ENCODE data around the gene KLHL22.
"Not testable (repeated sequence)": the region's sequence is repeated elsewhere in the genome, so short reads cannot be mapped to it uniquely, and the experiment has no call there.

Gene KLHL22

DNA sequence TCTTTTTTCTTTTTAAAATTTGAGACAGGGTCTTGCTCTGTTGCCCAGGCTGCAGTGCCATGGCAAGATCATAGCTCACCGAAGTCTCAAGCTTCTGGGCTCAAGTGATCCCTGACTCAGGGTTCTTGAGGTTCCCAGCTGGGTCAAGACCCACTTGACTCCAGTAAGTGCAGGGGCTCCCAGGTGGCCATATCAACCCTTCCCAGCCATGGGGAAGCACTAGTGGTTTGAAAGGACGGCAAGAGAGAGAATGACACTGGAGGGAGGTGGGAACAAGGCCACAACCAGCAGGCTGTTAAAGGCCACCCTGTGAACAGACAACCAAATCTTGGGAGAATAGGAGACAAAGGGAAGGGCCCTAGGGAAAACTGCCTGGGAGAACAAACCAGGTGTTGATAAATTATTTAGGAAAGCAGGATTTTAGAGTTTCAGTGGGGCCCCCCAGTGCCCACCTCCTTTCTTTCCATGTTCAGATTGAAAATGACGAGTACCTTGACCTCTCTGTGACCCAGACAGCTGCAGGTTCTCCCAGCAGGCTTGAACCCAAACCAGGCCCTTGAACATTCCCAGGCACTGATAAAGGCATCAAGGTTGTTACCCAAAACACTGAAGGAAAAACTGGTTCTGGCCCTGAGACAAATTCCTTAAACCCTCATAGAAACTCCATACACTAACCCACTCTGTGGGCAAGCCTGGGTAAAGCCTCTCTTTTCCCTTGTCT, 28.8 kb downstream of the KLHL22 start:
- no peak for DNase-seq

DNA sequence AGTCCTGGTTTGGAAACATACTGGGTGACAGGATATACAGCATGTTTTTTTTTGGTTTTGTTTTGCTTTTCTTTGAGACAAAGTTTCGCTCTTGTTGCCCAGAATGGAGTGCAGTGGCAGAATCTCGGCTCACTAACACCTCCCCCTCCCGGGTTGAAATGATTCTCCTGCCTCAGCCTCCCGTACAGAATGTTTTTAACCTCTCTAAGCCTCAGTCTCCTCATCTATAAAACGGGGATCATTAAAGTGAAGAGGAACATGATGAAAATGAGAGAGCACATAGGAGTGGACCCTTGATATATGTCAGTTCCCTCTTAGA, 29.9 kb downstream of the KLHL22 start:
- no peak for DNase-seq

DNA sequence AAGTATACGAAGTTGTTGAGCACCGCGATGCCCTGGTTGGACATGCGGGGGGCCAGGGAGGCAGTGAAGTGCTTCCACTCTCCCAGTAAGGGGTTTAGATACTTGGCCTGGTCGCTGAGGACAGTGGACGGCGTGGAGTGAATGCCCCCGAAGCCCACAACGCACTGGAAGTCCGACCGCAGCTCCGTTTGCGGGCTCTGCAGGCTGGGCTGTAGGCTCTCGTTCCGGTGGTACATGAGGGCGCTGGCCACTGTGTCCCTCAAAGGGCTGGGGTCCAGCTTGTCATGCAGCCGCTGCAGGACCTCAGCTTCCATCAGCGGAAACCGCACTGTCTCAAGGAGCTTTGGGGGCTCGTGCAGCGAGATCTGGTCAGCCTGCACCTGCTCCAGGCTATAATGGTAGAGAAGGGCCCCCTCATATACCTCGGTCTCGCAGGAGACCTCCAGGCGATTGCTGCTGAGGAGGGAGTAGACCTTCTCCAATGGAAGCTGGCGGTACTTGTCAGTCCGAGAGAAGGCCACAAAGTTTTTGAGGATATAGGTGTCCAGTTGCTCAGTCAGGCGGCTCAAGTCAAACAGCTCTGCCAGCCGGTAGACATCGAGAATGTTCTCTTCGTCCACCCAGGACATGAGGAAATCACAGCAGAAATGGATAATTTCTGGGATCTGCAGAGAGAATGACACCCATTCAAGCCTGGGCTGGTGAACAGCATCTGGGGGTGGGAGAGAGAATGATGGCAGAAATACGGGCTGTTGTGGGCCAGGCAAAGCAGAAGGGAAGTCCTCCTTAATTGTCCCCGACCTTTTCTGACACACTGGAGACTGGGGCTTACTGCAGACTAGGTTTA, 30.5 kb downstream of the KLHL22 start:
- no peak for DNase-seq

DNA sequence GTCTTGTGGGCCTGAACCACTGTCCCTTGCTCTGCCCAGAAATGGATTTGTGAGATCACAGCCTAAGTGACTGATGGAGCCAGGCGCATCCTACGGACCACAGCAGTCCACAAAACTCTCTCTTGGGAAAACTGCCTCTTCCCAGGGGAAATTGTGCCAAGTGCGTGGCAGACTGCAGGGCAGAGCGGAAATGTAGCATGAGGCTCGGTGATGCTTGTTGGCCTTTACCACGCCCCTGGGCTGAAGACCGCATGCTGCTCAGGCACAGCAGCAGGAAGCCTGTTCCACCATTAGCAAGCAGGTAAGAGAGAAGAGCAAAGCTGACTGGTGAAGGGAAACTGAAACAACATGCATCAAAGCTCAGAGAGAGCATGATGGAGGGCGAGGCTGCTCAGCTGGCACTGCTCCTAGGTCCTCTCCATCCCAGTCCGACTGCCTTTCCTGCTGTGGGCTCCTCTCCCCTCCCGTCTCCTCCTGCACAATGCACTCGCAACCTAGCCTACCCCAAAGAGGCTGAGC, 31.4 kb downstream of the KLHL22 start:
- DNase-seq: no peak

DNA sequence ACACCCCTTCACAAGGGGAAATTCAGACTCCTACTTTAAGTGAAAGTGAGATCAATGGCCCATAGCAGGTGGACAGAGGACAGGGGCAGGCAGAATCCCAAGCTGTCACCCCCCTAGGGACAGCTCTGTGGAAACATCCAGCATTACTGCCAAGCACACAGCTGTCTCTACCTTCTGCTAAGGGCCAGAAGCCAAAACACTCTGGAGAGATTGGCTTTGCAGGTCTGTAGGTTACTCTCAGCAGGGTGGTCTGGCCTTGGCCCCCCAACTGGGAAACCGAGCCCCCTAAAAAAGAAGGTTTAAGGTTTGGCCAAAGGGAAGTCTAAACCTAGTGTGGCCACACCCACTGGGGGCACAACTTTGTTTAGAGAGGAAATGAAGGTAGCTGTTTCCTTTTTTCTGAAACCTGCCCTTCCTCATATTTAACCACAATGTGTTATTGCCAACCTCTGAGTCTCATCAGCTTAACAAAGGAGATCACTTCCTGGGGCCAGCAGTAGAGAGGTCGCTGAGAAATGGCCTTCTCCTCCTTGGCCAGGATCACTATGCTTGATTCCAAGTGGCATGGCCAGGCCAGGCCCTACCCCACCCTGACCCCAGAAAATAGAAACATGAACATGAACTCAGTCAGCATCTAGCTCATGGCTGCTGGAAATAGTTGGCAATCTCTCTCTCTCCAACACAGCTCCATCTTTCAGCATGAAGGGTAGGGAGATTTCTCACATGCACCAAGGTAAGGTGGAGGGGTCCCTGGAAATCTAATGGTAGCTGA, 32.1 kb downstream of the KLHL22 start:
- DNase-seq: peak; percentile 39

DNA sequence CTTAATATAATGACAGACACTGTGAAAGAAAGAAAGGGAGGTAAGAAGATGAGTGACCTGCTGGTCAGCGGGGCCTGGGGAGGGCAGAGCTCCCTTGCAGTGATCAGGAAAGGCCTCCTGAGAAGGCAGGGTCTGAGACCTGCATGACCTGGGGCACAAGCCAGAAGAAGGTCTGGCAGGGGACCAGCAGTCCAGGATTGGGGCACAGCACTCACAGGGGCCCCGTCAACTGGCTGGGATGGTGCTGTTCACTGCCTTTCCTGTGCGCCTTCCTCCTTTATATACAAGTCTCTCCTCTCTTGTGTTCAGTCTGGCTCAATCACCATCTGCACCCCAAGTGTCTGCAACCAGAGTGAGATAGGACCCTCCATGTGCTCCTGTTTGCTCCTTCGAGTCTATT, 35.7 kb downstream of the KLHL22 start:
- DNase-seq: no peak

DNA sequence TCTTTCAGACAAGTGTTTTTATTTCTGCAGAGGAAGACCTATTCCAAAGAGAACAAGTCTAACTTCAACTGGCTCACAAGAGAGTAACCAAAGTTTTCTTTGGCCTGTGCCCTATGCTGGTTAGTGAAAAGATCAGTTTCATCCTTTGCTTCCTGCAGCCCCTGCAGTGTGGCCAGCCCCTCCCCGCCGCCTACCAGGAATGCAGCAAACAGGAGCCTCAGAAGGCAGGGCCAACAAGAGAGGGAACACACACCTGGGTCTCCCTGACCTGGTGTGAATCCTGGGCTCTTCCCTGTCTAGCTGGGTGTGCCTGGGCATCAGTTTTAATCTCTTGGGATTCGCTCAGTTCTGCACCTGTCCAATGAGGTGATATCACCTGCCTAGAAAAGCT, 36.4 kb downstream of the KLHL22 start:
- no peak for DNase-seq

DNA sequence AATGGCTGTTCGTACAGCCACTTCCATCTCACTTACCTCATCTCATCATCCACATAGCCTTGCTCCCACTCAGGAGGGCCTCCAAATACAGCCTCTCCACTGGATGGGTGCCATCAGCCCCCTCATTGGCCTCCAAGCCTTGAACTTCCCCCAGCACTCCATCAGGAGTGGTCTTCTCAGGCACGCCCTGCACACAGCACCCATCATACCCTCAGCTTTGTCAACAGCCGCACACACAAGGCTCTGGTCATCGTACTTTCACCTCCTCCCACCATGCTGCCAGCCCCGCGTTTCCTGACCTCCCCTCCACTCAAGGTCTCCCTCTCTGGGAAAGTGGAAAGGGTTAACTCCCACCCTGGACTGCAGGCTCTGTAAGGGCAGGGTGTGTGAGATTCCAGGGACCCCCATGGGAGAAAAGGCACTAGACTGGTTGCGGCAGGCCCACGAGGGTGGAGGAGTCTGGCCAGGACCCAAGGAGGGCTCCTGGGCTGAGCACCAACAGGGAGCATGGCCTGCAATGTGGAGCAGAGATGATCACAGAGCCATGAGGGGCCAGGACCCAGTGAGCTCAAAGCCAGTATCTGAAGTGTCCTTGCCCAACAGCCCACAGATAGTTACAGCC, 37.0 kb downstream of the KLHL22 start:
- DNase-seq: no peak

DNA sequence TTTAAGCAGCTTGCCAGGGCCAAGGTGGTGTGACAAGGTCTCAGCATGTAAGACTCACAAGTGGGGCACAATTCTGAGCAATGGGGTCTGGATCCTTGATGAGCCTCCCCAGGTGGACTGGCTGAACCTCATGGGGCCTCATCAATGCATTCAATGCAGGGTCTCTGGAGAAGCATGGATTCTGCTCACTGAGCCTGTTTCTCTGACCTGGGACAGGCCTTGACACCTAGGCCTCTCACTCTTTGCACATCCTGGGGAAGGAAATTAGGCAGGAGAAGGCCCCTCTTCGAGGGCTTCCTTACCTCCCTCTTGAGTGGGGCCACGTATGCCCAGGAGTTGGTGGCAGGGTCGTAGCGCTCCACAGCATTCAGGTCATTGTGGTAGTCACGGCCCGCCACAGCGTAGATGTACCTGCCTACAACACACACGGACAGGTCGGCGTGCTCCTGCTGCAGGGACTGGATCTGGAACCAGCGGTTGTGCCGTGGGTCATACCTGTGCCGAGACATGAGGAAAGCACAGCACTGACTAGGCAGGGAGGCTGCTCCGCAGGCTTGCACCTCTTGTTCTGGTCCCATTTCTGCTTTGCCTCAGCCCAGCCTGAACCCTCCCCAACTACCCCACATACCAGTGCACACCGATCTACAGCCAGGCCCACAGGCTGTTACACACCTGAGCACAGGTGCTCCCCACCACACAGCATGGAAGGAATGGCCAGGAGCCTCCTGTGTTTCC, 37.9 kb downstream of the KLHL22 start:
- no peak for DNase-seq

DNA sequence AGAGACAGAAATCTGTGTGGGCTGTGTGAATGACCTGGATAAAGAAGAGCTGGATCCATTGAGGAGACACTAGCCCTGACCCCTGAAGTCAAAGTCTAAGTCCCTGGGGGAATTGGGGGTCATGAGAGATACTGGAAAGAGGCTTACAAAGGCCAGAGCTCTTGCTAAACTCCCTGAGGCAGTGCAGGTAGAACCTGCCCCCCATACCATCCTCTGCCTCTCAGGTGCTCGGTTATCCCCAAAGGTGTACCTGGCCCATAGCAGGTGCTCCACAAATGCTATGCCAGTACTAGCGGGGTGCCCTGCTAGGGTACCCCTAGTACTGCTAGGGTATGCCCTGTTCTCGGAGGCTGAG, 38.9 kb downstream of the KLHL22 start:
- no peak for DNase-seq

DNA sequence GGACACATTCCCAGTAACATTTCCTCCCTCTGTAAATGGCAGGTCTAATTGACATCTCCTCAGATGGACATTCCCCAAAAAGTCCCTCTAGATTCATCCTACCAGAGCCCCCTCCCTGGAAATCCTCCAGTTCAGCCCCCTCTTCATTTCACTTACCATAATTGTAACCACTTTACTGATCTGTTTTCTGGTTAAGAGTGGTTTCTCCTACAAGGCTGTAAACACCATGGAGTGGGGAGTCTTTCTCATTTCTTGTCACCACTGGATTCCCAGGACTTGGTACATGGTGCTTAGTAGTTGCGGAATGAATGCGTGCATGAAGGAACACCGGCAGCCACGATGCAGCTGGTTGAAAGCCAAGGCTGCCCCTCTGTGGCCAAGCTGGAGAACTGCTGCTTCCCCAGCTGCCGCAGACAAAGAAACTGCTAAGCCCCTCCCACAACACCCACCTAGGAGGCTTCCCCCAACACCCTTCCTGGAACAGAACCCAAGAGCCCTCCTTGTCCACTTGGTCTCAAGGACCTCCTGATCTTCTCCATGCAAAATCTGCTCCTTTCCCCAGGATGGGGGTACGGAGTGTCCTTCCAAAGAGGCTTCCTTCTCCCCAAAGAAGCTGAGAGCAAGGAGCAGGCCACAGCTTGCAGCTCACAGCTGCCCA, 39.4 kb downstream of the KLHL22 start:
- DNase-seq: peak; percentile 90

DNA sequence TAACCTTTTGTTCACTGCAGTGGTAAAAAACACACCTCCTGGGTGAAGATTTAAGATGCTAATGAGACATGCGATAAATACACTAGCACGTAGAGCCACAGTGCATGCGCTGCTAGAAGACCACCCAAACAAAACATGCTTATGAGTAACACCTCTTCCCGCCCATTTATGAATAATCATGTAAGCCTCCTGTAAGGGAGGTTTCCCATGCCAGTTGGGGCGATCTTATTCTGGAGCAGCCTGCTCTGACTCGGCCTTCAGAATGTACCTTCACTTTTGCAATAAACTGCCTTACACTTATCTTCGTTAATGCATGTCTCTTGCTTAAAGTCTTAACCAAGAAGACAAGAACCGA, 39.9 kb downstream of the KLHL22 start:
- no peak for DNase-seq

DNA sequence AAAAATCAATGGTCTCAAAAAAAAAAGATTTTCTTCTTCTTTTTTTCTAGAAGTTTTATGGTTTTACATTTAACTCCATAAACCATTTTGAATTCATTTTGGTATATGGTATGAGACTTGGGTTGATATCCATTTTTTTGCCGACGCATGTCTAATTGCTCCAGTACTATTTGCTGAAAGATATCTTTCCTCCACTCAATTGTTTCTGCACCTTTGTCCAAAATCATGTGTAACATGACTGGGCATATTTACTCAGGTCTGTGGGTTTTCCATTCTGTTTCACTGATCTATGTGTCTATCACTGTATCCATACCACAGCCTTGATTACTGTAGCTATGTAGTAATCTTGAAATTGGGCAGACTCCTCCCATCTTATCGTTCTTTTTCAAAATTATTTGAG, 42.4 kb downstream of the KLHL22 start:
- DNase-seq: no peak

DNA sequence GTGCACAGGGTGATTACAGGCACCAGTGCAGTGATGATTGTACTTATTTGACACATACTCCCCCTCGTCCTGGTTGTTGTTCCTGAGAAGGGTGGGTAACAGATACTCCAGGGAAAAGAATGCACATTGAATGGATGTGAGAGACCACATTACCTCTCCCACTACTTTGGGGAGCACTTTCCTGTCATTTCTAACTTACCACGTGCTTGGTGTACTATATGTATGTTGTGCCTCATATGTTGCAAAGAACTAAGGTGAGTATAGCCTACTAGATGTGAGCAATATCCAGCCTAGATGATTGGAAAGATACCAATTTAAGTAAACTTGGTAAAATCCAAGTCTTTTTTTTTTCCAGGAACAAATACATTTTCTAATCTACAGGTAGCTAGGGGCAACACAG, 43.7 kb downstream of the KLHL22 start:
- no peak for DNase-seq

DNA sequence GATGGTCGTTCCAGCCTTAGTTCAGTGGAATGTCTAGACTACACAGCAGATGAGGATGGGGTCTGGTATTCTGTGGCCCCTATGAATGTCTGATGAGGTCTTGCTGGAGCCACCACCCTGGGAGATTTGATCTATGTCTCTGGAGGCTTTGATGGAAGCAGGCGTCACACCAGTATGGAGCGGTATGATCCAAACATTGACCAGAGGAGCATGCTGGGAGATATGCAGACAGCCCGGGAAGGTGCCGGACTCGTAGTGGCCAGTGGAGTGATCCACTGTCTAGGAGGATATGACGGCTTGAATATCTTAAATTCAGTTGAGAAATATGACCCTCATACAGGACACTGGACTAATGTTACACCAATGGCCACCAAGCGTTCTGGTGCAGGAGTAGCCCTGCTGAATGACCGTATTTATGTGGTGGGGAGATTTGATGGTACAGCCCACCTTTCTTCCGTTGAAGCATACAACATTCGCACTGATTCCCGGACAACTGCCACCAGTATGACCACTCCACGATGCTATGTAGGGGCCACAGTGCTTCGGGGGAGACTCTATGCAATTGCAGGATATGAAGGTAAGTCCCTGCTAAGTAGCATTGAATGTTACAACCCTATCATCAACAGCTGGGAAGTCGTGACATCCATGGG, 44.3 kb downstream of the KLHL22 start:
- DNase-seq: not testable (repeated sequence)

DNA sequence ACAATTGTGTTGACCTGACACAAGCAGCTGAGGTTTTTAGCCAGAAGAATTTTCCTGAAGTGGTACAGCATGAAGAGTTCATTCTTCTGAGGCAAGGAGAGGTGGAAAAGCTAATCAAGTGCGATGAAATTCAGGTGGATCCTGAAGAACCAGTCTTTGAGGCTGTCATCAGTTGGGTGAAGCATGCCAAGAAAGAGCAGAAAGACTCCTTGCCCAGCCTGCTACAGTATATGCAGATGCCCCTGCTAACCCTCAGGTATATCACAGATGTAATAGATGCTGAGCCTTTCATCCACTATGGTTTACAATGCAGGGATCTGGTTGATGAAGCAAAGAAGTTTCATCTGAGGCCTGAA, 45.1 kb downstream of the KLHL22 start:
- DNase-seq: no peak

DNA sequence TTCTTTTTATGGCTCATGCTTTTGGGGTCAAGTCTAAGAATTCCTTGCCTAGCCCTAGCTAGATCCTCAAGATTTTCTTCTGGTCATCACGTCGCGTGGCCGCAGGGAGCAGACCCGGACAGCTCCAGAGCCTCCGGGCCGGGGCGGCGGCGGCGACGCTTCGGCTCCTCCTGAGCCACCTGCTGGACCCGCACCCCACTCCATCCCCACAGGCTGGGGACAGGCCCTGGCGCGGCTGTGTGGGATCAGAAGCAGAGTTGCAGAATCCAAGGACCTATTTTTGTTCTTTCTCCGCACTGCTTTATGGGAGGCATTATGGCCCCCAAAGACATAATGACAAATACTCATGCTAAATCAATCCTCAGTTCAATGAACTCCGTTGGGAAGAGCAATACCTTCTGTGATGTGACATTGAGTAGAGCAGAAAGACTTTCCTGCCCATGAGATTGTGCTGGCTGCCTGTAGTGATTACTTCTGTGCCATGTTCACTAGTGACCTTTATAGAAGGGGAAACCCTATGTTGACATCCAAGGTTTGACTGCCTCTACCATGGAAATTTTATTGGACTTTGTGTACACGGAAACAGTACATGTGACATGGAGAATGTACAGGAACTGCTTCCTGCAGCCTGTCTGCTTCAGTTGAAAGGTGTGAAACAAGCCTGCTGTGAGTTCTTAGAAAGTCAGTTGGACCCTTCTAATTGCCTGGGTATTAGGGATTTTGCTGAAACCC, 45.6 kb downstream of the KLHL22 start:
- DNase-seq: no peak

DNA sequence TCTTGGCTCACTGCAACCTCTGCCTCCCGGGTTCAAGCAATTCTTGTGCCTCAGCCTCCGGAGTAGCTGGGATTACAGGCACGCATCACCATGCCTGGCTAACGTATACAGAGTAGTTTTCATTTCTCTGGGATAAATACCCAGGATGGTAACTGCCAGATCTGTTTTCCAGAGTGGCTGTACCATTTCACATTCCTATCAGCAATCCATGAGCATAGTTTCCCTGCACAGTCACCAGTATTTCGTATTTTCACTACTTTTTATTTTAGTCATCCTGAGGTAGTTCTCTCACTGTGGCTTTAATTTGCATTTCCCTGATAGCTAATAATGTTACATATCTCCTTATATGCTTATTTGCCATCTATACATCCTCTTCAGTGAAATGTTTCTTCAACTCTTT, 47.0 kb downstream of the KLHL22 start:
- no peak for DNase-seq

DNA sequence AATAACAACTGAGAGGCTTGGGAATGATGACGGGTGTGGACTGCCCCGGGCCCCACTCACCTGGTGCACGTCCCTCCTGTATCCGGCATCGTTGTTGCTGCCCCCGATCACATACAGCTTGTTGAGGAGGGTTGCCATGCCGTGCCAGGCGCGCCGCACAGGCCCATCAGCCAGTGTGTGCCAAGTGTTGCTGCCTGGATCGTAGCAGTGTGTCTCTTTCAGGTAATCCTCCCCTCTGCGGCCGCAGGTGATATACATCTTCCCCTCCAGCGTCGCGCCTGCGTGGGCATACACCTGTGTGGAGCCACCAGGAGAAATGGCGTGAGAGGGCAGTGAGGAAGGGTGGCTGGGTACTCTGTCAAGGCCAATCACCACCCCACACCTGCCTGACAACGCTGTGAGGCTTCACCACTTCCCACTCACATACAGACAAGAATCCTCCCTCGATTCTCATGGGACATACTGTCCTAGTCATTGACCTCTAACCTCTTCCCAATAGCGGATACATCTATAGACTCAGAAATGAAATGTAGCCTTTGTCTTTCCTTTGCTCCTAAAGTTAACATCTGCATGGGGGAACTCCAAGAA, 49.1 kb downstream of the KLHL22 start:
- DNase-seq: no peak

DNA sequence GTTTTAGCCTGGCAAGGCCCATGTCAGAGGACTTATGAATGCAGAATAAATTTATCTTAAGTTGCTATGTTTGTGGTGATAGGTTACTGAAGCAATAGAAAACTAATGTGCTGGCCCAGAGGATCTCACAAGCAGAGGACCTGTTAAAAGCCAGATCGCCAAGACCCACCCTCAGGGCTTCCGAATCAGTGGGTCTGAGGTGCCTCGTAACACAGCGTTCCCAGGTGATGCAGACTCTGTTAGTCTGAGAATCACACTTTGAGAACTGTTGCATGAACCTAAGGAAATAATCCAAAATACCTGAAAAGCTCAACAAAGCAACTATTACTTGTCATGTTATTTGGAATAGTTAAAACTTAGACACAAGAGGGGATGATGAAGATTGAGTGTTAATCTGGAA, 51.3 kb downstream of the KLHL22 start:
- DNase-seq: no peak
